Measurements from ENCODE around the gene SDR42E2. TPM values are rescaled to one million over a fixed set of nuclear protein-coding genes. Genes with fewer than 3 reads are reported as not detected.

Gene SDR42E2
- total RNA-seq, 4 donors from 2014 or later: not detected

DNA sequence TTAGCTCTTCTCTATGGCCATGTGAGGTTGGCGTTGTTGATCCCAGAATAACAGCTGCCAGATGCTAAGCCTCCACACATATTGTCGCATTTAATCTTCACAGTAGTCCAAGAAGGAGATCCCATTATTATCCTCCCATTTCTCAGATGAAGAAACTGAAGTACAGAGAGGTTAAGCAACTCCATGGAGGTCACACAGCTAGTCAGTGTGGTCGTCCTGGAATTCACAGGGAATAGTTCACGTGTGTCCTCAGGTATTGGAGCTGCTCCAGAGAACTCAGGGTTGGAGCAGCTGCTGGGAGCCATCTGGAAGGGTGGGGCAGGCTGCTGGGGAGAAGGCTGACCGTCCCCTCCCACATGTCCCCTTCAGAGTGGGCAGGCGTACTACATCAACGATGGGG is 19.5 kb downstream of the SDR42E2 start:
- Histone ChIP-seq H3K4me3 (no peak overlapping the region), H3K27me3 (no peaks in the 10 kb centered on the region), H3K36me3 (no peaks in the 10 kb centered on the region), H3K27ac (no peak overlapping the region), H3K9me3 (no peaks in the 10 kb centered on the region), H3K4me1 (no peaks in the 10 kb centered on the region)
- intact Hi-C loops (cut with DNase I): loop anchor here (10.0 kb wide), 1 partner anchor 187 kb away; no protein-coding TSS in a partner anchor
- DNase-seq: no peak
- TF ChIP-seq, protein P1, sequence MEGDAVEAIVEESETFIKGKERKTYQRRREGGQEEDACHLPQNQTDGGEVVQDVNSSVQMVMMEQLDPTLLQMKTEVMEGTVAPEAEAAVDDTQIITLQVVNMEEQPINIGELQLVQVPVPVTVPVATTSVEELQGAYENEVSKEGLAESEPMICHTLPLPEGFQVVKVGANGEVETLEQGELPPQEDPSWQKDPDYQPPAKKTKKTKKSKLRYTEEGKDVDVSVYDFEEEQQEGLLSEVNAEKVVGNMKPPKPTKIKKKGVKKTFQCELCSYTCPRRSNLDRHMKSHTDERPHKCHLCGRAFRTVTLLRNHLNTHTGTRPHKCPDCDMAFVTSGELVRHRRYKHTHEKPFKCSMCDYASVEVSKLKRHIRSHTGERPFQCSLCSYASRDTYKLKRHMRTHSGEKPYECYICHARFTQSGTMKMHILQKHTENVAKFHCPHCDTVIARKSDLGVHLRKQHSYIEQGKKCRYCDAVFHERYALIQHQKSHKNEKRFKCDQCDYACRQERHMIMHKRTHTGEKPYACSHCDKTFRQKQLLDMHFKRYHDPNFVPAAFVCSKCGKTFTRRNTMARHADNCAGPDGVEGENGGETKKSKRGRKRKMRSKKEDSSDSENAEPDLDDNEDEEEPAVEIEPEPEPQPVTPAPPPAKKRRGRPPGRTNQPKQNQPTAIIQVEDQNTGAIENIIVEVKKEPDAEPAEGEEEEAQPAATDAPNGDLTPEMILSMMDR (IDR thresholded peaks at IDR 0.05): no peak
- no peak for TF ChIP-seq POLR2A (IDR thresholded peaks at IDR 0.05)
- 80 to 92% methylated on average over 5 to 7 of the region's 7 CpGs for WGBS, 2 donors

DNA sequence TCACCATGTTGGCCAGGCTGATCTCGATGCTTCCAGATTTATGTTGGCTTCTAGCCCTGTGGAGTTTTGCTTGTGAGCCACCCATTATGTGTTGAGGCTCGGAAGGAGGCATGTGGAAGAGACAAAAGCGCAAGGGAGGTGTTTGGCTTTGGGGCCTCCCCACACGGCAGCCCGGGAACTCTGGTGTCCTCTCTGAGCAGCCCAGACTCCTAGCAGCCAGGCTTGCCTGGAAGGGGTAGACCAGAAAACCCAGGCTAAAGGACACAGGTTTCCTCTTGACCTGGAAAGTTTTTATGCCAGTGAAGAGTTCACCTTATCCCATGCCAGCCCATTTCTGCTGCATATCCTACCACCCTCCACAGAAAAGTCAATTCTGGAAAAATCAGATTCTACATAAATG is 21.0 kb downstream of the SDR42E2 start:
- Histone ChIP-seq H3K9me3 (no peaks in the 10 kb centered on the region), H3K4me3 (no peak overlapping the region), H3K27ac (no peak overlapping the region), H3K4me1 (peaks cover 0 to 4% (median 0%) of the 10 kb centered on the region in 3 donors), H3K36me3 (no peaks in the 10 kb centered on the region), H3K27me3 (no peaks in the 10 kb centered on the region)
- DNase-seq: no peak
- 85 to 86% methylated on average over 4 to 5 of the region's 5 CpGs for WGBS, 2 donors
- intact Hi-C loops (cut with DNase I): loop anchor here (10.0 kb wide), 1 partner anchor 189 kb away; no protein-coding TSS in a partner anchor
- TF ChIP-seq, protein P1 (IDR thresholded peaks at IDR 0.05): no peak
- no peak for TF ChIP-seq POLR2A (IDR thresholded peaks at IDR 0.05)

DNA sequence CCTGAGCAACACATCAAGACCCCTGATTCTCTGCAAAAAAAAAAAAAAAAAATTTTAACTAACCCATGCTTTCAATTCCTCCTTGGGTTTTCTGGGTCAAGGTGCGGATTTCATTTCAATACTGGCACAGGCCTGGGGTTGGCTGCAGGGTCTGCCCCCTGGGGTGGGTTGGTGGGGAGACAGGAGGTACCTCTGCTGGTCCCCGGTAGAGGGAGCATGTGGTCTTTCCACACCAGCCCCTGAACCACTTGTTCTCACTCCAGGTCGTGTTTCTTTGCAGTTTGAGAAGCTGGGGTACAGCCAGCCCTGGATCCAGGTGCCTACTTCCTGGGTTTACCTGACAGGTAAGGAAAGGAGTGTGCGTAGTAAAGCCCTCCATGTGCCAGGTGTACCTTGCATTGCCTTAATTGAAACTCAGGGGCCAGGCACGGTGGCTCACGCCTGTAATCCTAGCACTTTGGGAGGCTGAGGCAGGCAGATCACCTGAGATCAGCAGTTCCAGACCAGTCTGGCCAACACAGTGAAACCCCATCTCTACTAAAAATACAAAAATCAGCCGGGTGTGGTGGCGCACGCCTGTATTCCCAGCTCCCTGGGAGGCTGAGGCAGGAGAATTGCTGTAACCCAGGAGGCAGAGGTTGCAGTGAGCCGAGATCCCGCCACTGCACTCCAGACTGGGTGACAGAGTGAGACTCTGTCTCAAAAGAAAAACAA is 21.8 kb downstream of the SDR42E2 start:
- H3K27me3 ChIP-seq: no peaks in the 10 kb centered on the region
- TF ChIP-seq, protein P1 (IDR thresholded peaks at IDR 0.05): no peak
- no peak for TF ChIP-seq POLR2A (IDR thresholded peaks at IDR 0.05)
- H3K27ac ChIP-seq: no peak overlapping the region
- WGBS, 2 donors: 64 to 88% methylated on average over 6 of the region's 11 CpGs
- no peak for DNase-seq
- H3K9me3 ChIP-seq: no peaks in the 10 kb centered on the region
- peaks cover 4 to 11% (median 7%) of the 10 kb centered on the region in 3 donors for H3K4me1 ChIP-seq
- intact Hi-C loops (cut with DNase I): loop anchor here (10.0 kb wide), 1 partner anchor 189 kb away; no protein-coding TSS in a partner anchor
- no peaks in the 10 kb centered on the region for H3K36me3 ChIP-seq
- no peak overlapping the region for H3K4me3 ChIP-seq

DNA sequence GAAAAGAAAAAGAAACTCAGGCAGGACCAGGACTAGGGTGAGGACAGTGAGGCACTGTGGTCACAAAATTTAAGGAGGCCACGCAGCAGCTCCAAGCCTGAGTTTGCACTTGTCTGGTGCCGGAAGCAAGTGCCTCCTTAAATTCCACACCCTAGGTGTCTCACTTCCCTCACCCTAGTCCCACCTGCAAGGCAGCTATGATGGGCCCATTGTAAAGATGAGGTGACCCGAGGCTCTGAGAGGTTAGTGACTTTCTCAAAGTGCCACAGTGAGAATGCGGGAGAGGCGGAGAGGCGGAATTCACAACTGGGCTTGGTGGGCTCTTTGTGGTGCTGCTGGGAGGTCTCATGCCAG is 22.3 kb downstream of the SDR42E2 start:
- WGBS, 2 donors: 88 to 95% methylated on average over 6 of the region's 6 CpGs
- TF ChIP-seq, protein P1 (IDR thresholded peaks at IDR 0.05): no peak
- TF ChIP-seq POLR2A (IDR thresholded peaks at IDR 0.05): no peak
- DNase-seq: no peak
- Histone ChIP-seq H3K36me3 (no peaks in the 10 kb centered on the region), H3K4me1 (peaks cover 10 to 17% (median 12%) of the 10 kb centered on the region in 3 donors), H3K9me3 (no peaks in the 10 kb centered on the region), H3K27ac (no peak overlapping the region), H3K27me3 (no peaks in the 10 kb centered on the region), H3K4me3 (no peak overlapping the region)
- intact Hi-C loops (cut with DNase I): loop anchor here (10.0 kb wide), 1 partner anchor 190 kb away; no protein-coding TSS in a partner anchor

DNA sequence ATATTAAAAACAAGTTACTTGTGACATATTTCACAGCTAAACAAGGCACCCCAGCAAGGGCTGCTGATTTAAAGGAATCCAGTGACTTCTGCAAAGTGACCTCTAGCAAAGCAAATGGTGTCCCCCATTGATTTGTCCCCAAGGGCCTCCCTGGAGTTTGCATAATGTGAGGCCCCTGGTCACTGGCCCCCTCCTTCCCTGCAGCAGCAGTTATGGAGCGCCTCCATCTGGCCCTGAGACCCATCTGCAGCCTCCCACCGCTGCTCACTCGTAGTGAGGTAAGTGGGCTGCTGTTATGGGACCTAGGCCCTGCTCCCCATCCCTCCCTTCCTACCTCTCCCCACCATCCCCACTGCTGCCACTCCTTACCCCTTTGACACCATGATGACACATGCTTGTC is 24.2 kb downstream of the SDR42E2 start:
- Histone ChIP-seq H3K27ac (no peak overlapping the region), H3K36me3 (no peaks in the 10 kb centered on the region), H3K27me3 (no peaks in the 10 kb centered on the region), H3K4me3 (no peak overlapping the region), H3K4me1 (peaks cover 13 to 24% (median 15%) of the 10 kb centered on the region in 3 donors), H3K9me3 (no peaks in the 10 kb centered on the region)
- TF ChIP-seq, protein P1 (IDR thresholded peaks at IDR 0.05): no peak
- TF ChIP-seq POLR2A (IDR thresholded peaks at IDR 0.05): no peak
- intact Hi-C loops (cut with DNase I): loop anchor here (5.0 to 10.0 kb wide), 2 partner anchors 192 to 239 kb away; no protein-coding TSS in a partner anchor
- DNase-seq: no peak
- WGBS, 2 donors: 78 to 86% methylated on average over 3 of the region's 3 CpGs
